Panc1 (cell line): ENCODE results near the gene TP53BP1.
"Not testable (repeated sequence)": the region's sequence is repeated elsewhere in the genome, so short reads cannot be mapped to it uniquely, and the experiment has no call there.

ENCODE experiments used
- CTCF ChIP-seq: fragments of 450-650 bp; IDR thresholded peaks from 2 replicates; pipeline ENCODE4 v1.5.1; 2017; ENCODE audit warnings: mild to moderate bottlenecking
- POLR2AphosphoS5 ChIP-seq: IDR thresholded peaks from 2 replicates; pipeline ENCODE4 v1.6.1; 2012; ENCODE audit warnings: mild to moderate bottlenecking, low read depth, low read length, moderate library complexity
- SIN3A ChIP-seq: IDR thresholded peaks from 2 replicates; pipeline ENCODE4 v1.6.1; 2012; ENCODE audit warnings: low read depth, mild to moderate bottlenecking, low read length, moderate library complexity, borderline replicate concordance; ENCODE audit not compliant: insufficient read depth

- not testable (repeated sequence) for TF ChIP-seq CTCF, SIN3A, POLR2AphosphoS5
These were observed 39.9 kb upstream of the TP53BP1 start for GRCh38 chr15:43532826-43533225.
